GM23338 (cell line): ENCODE data around the gene ZFP42. TPM values are rescaled to one million over a fixed set of nuclear protein-coding genes. Genes with fewer than 3 reads are reported as not detected.

Experiments used
- ATAC-seq: fragments of 200-7000 bp; cut with Tn5 transposase; 3 replicates; pipeline ENCODE4 v1.9.1; 2020
- DNase-seq: peaks from one replicate; pipeline ENCODE4 v3.0.0-alpha.2; 2015; ENCODE audit warnings: low spot score
- H2AFZ ChIP-seq: fragments of 200-600 bp; sonication (generic); 2 replicates; pipeline ENCODE4 v1.8.0; 2016; ENCODE audit warnings: antibody characterized with exemption, mild to moderate bottlenecking, moderate library complexity
- H3F3A ChIP-seq: fragments of 200-600 bp; sonication (generic); replicated peaks from 2 replicates; pipeline ENCODE4 v1.8.0; 2017; ENCODE audit warnings: antibody characterized with exemption, mixed run types, low read depth
- H3K27ac ChIP-seq: fragments of 200-600 bp; sonication (generic); 2 replicates; pipeline ENCODE4 v1.6.1; 2016; ENCODE audit warnings: low read depth
- H3K27me3 ChIP-seq: fragments of 200-600 bp; sonication (generic); 2 replicates; pipeline ENCODE4 v1.8.0; 2016; ENCODE audit warnings: mild to moderate bottlenecking, mixed run types, moderate library complexity; ENCODE audit not compliant: insufficient read depth
- H3K36me3 ChIP-seq: fragments of 200-600 bp; sonication (generic); 2 replicates; pipeline ENCODE4 v1.8.0; 2016; ENCODE audit warnings: mild to moderate bottlenecking; ENCODE audit not compliant: insufficient read depth
- H3K4me1 ChIP-seq: fragments of 200-600 bp; sonication (generic); 2 replicates; pipeline ENCODE4 v1.8.0; 2016; ENCODE audit warnings: mild to moderate bottlenecking, moderate library complexity; ENCODE audit not compliant: insufficient read depth
- H3K4me2 ChIP-seq: fragments of 200-600 bp; sonication (generic); 2 replicates; pipeline ENCODE4 v1.7.1; 2017; ENCODE audit warnings: mixed run types
- H3K4me3 ChIP-seq: fragments of 200-600 bp; sonication (generic); 2 replicates; pipeline ENCODE4 v1.6.1; 2016; ENCODE audit warnings: mixed run types
- H3K79me2 ChIP-seq: fragments of 200-600 bp; sonication (generic); replicated peaks from 2 replicates; pipeline ENCODE4 v1.8.0; 2017; ENCODE audit warnings: mild to moderate bottlenecking; ENCODE audit not compliant: insufficient read depth
- H3K9me2 ChIP-seq: fragments of 200-600 bp; sonication (generic); 2 replicates; pipeline ENCODE4 v1.8.0; 2017; ENCODE audit not compliant: insufficient read depth
- H4K20me1 ChIP-seq: fragments of 200-600 bp; sonication (generic); replicated peaks from 2 replicates; pipeline ENCODE4 v1.8.0; 2017; ENCODE audit warnings: mild to moderate bottlenecking; ENCODE audit not compliant: insufficient read depth
- H3K27ac Mint-ChIP-seq: 2 replicates; pipeline ENCODE4 v1.8.0; 2020; ENCODE audit warnings: inconsistent platforms, mild to moderate bottlenecking, moderate library complexity, mixed read lengths
- H3K27me3 Mint-ChIP-seq: 3 replicates; pipeline ENCODE4 v1.8.0; 2022; ENCODE audit warnings: low read depth, mild to moderate bottlenecking, moderate library complexity, mixed read lengths, inconsistent platforms; ENCODE audit not compliant: insufficient read depth, poor library complexity
- H3K36me3 Mint-ChIP-seq: 3 replicates; pipeline ENCODE4 v1.8.0; 2021; ENCODE audit warnings: low read depth, mild to moderate bottlenecking, inconsistent platforms, moderate library complexity, mixed read lengths
- H3K4me1 Mint-ChIP-seq: 3 replicates; pipeline ENCODE4 v1.8.0; 2020; ENCODE audit warnings: mild to moderate bottlenecking, inconsistent platforms, mixed read lengths
- H3K4me3 Mint-ChIP-seq: 3 replicates; pipeline ENCODE4 v1.8.0; 2021; ENCODE audit warnings: moderate library complexity, mild to moderate bottlenecking, inconsistent platforms, mixed read lengths
- H3K9me3 Mint-ChIP-seq: 3 replicates; pipeline ENCODE4 v1.8.0; 2020; ENCODE audit warnings: moderate library complexity, mild to moderate bottlenecking, inconsistent platforms, mixed read lengths
- ETS1 ChIP-seq: IDR thresholded peaks from 2 replicates; pipeline ENCODE4 v1.6.1; 2016; ENCODE audit warnings: antibody characterized with exemption
- EZH2 ChIP-seq: fragments of 200-600 bp; sonication (generic); IDR thresholded peaks from one replicate; pipeline ENCODE4 v1.8.0; 2017; ENCODE audit warnings: antibody characterized with exemption, mild to moderate bottlenecking, low read depth; ENCODE audit not compliant: unreplicated experiment
- EZH2phosphoT487 ChIP-seq: fragments of 200-600 bp; sonication (generic); IDR thresholded peaks from one replicate; pipeline ENCODE4 v1.8.1; 2018; ENCODE audit warnings: antibody characterized with exemption; ENCODE audit not compliant: unreplicated experiment
- POLR2AphosphoS5 ChIP-seq: IDR thresholded peaks from 2 replicates; pipeline ENCODE4 v1.6.1; 2016; ENCODE audit warnings: antibody characterized with exemption, low read depth
- ZNF114 ChIP-seq: fragments of 250-450 bp; sonication (Bioruptor Pico); IDR thresholded peaks from 2 replicates; pipeline ENCODE4 v1.5.0; 2020; ENCODE audit warnings: mild to moderate bottlenecking, moderate library complexity
- polyA plus RNA-seq: library from polyadenylated mRNA; unstranded; fragments of >200 nt; fragmentation: Nextera tagmentation; extraction: Ambion mirVana; gene quantifications from 2 replicates; pipeline ENCODE4 v1.2.1, GENCODE V29; 2016
- total RNA-seq: library from RNA; depleted of rRNA; stranded (reverse); fragments of >200 nt; shearing (Covaris generic); gene quantifications from 2 replicates; pipeline ENCODE4 v1.2.3, GENCODE V29; 2014
- TF ChIP-seq, protein P1 (sequence below): fragments of 250-450 bp; sonication (Bioruptor Pico); IDR thresholded peaks from 2 replicates; pipeline ENCODE4 v1.5.0; 2020; ENCODE audit warnings: mild to moderate bottlenecking, moderate library complexity

Gene ZFP42
- total and polyA plus RNA-seq, 2 experiments from 2014 or later = 70.0 to 111 TPM

GRCh38 chr4:188030401-188030800 is 34.8 kb downstream of the ZFP42 start (continued):
- TF ChIP-seq, protein P1, sequence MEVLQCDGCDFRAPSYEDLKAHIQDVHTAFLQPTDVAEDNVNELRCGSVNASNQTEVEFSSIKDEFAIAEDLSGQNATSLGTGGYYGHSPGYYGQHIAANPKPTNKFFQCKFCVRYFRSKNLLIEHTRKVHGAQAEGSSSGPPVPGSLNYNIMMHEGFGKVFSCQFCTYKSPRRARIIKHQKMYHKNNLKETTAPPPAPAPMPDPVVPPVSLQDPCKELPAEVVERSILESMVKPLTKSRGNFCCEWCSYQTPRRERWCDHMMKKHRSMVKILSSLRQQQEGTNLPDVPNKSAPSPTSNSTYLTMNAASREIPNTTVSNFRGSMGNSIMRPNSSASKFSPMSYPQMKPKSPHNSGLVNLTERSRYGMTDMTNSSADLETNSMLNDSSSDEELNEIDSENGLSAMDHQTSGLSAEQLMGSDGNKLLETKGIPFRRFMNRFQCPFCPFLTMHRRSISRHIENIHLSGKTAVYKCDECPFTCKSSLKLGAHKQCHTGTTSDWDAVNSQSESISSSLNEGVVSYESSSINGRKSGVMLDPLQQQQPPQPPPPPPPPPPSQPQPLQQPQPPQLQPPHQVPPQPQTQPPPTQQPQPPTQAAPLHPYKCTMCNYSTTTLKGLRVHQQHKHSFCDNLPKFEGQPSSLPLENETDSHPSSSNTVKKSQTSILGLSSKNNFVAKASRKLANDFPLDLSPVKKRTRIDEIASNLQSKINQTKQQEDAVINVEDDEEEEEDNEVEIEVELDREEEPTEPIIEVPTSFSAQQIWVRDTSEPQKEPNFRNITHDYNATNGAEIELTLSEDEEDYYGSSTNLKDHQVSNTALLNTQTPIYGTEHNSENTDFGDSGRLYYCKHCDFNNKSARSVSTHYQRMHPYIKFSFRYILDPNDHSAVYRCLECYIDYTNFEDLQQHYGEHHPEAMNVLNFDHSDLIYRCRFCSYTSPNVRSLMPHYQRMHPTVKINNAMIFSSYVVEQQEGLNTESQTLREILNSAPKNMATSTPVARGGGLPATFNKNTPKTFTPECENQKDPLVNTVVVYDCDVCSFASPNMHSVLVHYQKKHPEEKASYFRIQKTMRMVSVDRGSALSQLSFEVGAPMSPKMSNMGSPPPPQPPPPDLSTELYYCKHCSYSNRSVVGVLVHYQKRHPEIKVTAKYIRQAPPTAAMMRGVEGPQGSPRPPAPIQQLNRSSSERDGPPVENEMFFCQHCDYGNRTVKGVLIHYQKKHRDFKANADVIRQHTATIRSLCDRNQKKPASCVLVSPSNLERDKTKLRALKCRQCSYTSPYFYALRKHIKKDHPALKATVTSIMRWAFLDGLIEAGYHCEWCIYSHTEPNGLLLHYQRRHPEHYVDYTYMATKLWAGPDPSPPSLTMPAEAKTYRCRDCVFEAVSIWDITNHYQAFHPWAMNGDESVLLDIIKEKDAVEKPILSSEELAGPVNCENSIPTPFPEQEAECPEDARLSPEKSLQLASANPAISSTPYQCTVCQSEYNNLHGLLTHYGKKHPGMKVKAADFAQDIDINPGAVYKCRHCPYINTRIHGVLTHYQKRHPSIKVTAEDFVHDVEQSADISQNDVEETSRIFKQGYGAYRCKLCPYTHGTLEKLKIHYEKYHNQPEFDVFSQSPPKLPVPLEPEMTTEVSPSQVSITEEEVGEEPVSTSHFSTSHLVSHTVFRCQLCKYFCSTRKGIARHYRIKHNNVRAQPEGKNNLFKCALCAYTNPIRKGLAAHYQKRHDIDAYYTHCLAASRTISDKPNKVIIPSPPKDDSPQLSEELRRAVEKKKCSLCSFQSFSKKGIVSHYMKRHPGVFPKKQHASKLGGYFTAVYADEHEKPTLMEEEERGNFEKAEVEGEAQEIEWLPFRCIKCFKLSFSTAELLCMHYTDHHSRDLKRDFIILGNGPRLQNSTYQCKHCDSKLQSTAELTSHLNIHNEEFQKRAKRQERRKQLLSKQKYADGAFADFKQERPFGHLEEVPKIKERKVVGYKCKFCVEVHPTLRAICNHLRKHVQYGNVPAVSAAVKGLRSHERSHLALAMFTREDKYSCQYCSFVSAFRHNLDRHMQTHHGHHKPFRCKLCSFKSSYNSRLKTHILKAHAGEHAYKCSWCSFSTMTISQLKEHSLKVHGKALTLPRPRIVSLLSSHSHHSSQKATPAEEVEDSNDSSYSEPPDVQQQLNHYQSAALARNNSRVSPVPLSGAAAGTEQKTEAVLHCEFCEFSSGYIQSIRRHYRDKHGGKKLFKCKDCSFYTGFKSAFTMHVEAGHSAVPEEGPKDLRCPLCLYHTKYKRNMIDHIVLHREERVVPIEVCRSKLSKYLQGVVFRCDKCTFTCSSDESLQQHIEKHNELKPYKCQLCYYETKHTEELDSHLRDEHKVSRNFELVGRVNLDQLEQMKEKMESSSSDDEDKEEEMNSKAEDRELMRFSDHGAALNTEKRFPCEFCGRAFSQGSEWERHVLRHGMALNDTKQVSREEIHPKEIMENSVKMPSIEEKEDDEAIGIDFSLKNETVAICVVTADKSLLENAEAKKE (CRISPR knock-in tag) = no peak
- TF ChIP-seq ZNF114 (CRISPR knock-in tag) = no peak
- TF ChIP-seq ETS1 = no peak
- TF ChIP-seq POLR2AphosphoS5 = no peak
- TF ChIP-seq EZH2 = no peak

DNA sequence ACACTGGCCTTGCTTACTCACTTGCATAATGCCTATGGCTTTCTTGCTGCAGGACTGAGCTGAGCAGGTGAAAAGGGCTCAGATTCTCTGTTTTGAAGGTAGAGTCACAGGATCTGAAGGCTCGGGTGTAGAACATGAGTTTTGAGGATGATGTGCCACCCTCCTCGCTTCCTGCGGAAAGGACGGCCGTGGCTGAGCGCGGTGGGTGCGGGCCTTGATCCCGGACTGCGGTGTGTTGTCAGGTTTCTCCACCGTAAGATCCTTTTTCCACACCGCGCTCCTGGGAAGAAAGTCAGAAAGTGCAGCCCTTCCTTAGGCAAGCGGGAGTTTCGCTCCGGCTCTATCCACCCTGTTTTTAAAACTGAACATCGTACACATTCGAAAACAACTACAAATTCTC is 36.2 kb downstream of the ZFP42 start:
- TF ChIP-seq POLR2AphosphoS5 = no peak
- TF ChIP-seq EZH2phosphoT487 = no peak
- peak overlapping the region; percentile 97 for H3K27ac Mint-ChIP-seq
- Histone ChIP-seq H3K36me3 (no peaks in the 10 kb centered on the region), H3K4me2 (peak overlapping the region; percentile 72), H3K27ac (peak overlapping the region; percentile 92), H4K20me1 (no peaks in the 10 kb centered on the region), H3K4me3 (peak overlapping the region; percentile 44), H3K9me2 (no peaks in the 10 kb centered on the region), H2AFZ (no peak overlapping the region), H3K79me2 (0 out of 2 replicates have a peak, but pooled peaks cover 4% of the 10 kb centered on the region), H3K4me1 (peaks cover 26% of the 10 kb centered on the region), H3F3A (peaks cover 3% of the 10 kb centered on the region; the same call in 1 of the 2 replicates), H3K27me3 (no peaks in the 10 kb centered on the region)
- ATAC-seq (peak; percentile 66), DNase-seq (peak; percentile 58)
- no peaks in the 10 kb centered on the region for H3K9me3 Mint-ChIP-seq
- peak overlapping the region; percentile 68 for H3K4me3 Mint-ChIP-seq
- H3K4me1 Mint-ChIP-seq = peaks cover 43% of the 10 kb centered on the region
- H3K27me3 Mint-ChIP-seq = peaks cover 17% of the 10 kb centered on the region
- H3K36me3 Mint-ChIP-seq = no peaks in the 10 kb centered on the region
